HEK293 (cell line): ENCODE data around the gene FOXN3.

ENCODE experiments used
- CTCF ChIA-PET: fragments of 350-600 bp; formaldehyde crosslinking; extraction: SDS; loops from one replicate; lab custom pipeline; 2021; ENCODE audit warnings: antibody characterized with exemption; lab: Yijun Ruan, JAX
- POLR2A ChIA-PET: fragments of 300-600 bp; formaldehyde crosslinking; extraction: SDS; loops from one replicate; lab custom pipeline; 2020; ENCODE audit warnings: antibody characterized with exemption, inconsistent platforms; lab: Yijun Ruan, JAX
- H3K27ac ChIP-seq: fragments of 200-500 bp; sonication (Bioruptor generic); 2 replicates; pipeline ENCODE4 v1.5.1; 2014; ENCODE audit warnings: low read depth, low read length, control low read depth, inconsistent platforms; ENCODE audit errors: extremely low read depth
- H3K36me3 ChIP-seq, 2 experiments: fragments of 200-500 bp in 1 of 2; sonication (Bioruptor generic) in 1 of 2; 1 replicate in 1 of 2; 2 replicates in 1 of 2; pipeline ENCODE4 v1.5.1; 2014 to 2017; ENCODE audit warnings: inconsistent platforms in 2 of 2, low read length in 2 of 2; ENCODE audit not compliant: control insufficient read depth in 2 of 2, insufficient read depth in 1 of 2
- H3K4me1 ChIP-seq: fragments of 200-500 bp; sonication (Bioruptor generic); 2 replicates; pipeline ENCODE4 v1.5.1; 2014; ENCODE audit warnings: mild to moderate bottlenecking, low read length, inconsistent platforms; ENCODE audit not compliant: control insufficient read depth, insufficient read depth
- H3K4me3 ChIP-seq: 2 replicates; pipeline ENCODE4 v1.5.1; 2011; ENCODE audit warnings: low read depth, mild to moderate bottlenecking, control low read depth, low read length, moderate library complexity
- H3K9me3 ChIP-seq: fragments of 200-500 bp; sonication (Bioruptor generic); 2 replicates; pipeline ENCODE4 v1.5.1; 2014; ENCODE audit warnings: low read depth, low read length, inconsistent platforms; ENCODE audit not compliant: control insufficient read depth, insufficient read depth
- MYNN ChIP-seq: fragments of 450-650 bp; formaldehyde crosslinking; IDR thresholded peaks from 2 replicates; pipeline ENCODE4 v1.5.1; 2016; ENCODE audit warnings: missing biosample characterization, missing genetic modification characterization, borderline replicate concordance
- PATZ1 ChIP-seq: fragments of 450-650 bp; formaldehyde crosslinking; IDR thresholded peaks from 2 replicates; pipeline ENCODE4 v1.5.1; 2016; ENCODE audit warnings: missing biosample characterization, missing genetic modification characterization
- ZBTB8A ChIP-seq: fragments of 450-650 bp; formaldehyde crosslinking; IDR thresholded peaks from 2 replicates; pipeline ENCODE4 v1.5.1; 2016; ENCODE audit warnings: missing biosample characterization, missing genetic modification characterization
- ZFP3 ChIP-seq: fragments of 450-650 bp; formaldehyde crosslinking; IDR thresholded peaks from 2 replicates; pipeline ENCODE4 v1.5.1; 2016; ENCODE audit warnings: low read depth, missing biosample characterization, missing genetic modification characterization
- ZNF133 ChIP-seq: fragments of 450-650 bp; formaldehyde crosslinking; IDR thresholded peaks from 2 replicates; pipeline ENCODE4 v1.5.1; 2016; ENCODE audit warnings: missing biosample characterization, missing genetic modification characterization
- ZNF155 ChIP-seq: fragments of 450-650 bp; formaldehyde crosslinking; IDR thresholded peaks from 2 replicates; pipeline ENCODE4 v1.5.1; 2016; ENCODE audit warnings: missing biosample characterization, missing genetic modification characterization
- ZNF221 ChIP-seq: fragments of 450-650 bp; formaldehyde crosslinking; IDR thresholded peaks from 2 replicates; pipeline ENCODE4 v1.5.1; 2017; ENCODE audit warnings: missing biosample characterization, missing genetic modification characterization, borderline replicate concordance
- ZNF26 ChIP-seq: fragments of 450-650 bp; formaldehyde crosslinking; IDR thresholded peaks from 2 replicates; pipeline ENCODE4 v1.5.1; 2016; ENCODE audit warnings: missing biosample characterization, missing genetic modification characterization
- ZNF324 ChIP-seq: fragments of 450-650 bp; formaldehyde crosslinking; IDR thresholded peaks from 2 replicates; pipeline ENCODE4 v1.5.1; 2016; ENCODE audit warnings: missing biosample characterization, missing genetic modification characterization
- ZNF350 ChIP-seq: fragments of 450-650 bp; formaldehyde crosslinking; IDR thresholded peaks from 2 replicates; pipeline ENCODE4 v1.5.0; 2017; ENCODE audit warnings: missing biosample characterization, mild to moderate bottlenecking, missing genetic modification characterization
- ZNF366 ChIP-seq: fragments of 450-650 bp; formaldehyde crosslinking; conservative IDR thresholded peaks from 2 replicates; pipeline ENCODE4 v1.5.1; 2016; ENCODE audit warnings: missing biosample characterization, missing genetic modification characterization
- ZNF48 ChIP-seq: fragments of 450-650 bp; formaldehyde crosslinking; IDR thresholded peaks from 2 replicates; pipeline ENCODE4 v1.5.1; 2016; ENCODE audit warnings: missing biosample characterization, missing genetic modification characterization
- ZNF624 ChIP-seq: fragments of 450-650 bp; formaldehyde crosslinking; IDR thresholded peaks from 2 replicates; pipeline ENCODE4 v1.5.1; 2017; ENCODE audit warnings: missing biosample characterization, missing genetic modification characterization
- ZNF626 ChIP-seq: fragments of 450-650 bp; sonication (Bioruptor Pico); formaldehyde crosslinking; IDR thresholded peaks from 2 replicates; pipeline ENCODE4 v1.5.1; 2018; ENCODE audit warnings: missing biosample characterization, missing genetic modification characterization, inconsistent platforms
- ZNF747 ChIP-seq: fragments of 450-650 bp; formaldehyde crosslinking; IDR thresholded peaks from 2 replicates; pipeline ENCODE4 v1.5.1; 2016; ENCODE audit warnings: missing biosample characterization, missing genetic modification characterization
- ZNF830 ChIP-seq: fragments of 450-650 bp; IDR thresholded peaks from 2 replicates; pipeline ENCODE4 v1.5.0; 2018; ENCODE audit warnings: missing biosample characterization, missing genetic modification characterization, low read depth, mild to moderate bottlenecking, moderate library complexity
- TF ChIP-seq, protein P1 (sequence below): fragments of 450-650 bp; formaldehyde crosslinking; IDR thresholded peaks from 2 replicates; pipeline ENCODE4 v1.5.1; 2016; ENCODE audit warnings: missing biosample characterization, missing genetic modification characterization
- TF ChIP-seq, protein P2 (sequence below): fragments of 450-650 bp; IDR thresholded peaks from 2 replicates; pipeline ENCODE4 v1.5.1; 2018; ENCODE audit warnings: missing biosample characterization, mild to moderate bottlenecking, missing genetic modification characterization
- TF ChIP-seq, protein P3 (sequence below): fragments of 450-650 bp; formaldehyde crosslinking; IDR thresholded peaks from 2 replicates; pipeline ENCODE4 v1.5.0; 2017; ENCODE audit warnings: missing biosample characterization, missing genetic modification characterization, borderline replicate concordance

The FOXN3 gene

GRCh38 chr14:89427426-89428172 is 10.6 kb upstream of the FOXN3 start:
- ChIA-PET CTCF (interaction anchor here (1.1 kb wide), 1 partner anchor 82 kb away, joined by 3 read pairs; no protein-coding TSS in a partner anchor), POLR2A (no interaction called here)
- no peaks in the 10 kb centered on the region for H3K9me3 ChIP-seq
- H3K27ac ChIP-seq: peak overlapping the region; percentile 80; the same call in 1 of the 2 replicates
- no peaks in the 10 kb centered on the region for H3K36me3 ChIP-seq
- no peak overlapping the region for H3K4me3 ChIP-seq
- TF ChIP-seq ZNF830: no peak
- TF ChIP-seq ZBTB8A (tag by site-specific recombination): no peak
- TF ChIP-seq PATZ1 (tag by site-specific recombination): no peak
- TF ChIP-seq, protein P1, sequence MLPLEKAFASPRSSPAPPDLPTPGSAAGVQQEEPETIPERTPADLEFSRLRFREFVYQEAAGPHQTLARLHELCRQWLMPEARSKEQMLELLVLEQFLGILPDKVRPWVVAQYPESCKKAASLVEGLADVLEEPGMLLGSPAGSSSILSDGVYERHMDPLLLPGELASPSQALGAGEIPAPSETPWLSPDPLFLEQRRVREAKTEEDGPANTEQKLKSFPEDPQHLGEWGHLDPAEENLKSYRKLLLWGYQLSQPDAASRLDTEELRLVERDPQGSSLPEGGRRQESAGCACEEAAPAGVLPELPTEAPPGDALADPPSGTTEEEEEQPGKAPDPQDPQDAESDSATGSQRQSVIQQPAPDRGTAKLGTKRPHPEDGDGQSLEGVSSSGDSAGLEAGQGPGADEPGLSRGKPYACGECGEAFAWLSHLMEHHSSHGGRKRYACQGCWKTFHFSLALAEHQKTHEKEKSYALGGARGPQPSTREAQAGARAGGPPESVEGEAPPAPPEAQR (tag by site-specific recombination): no peak
- TF ChIP-seq ZNF350 (tag by site-specific recombination): no peak
- no peak for TF ChIP-seq ZNF221 (tag by site-specific recombination)
- no peak for TF ChIP-seq ZNF26
- no peak for TF ChIP-seq ZNF133
- TF ChIP-seq ZFP3: no peak
- TF ChIP-seq ZNF324 (tag by site-specific recombination): no peak
- no peak for TF ChIP-seq ZNF155 (tag by site-specific recombination)
- TF ChIP-seq ZNF747: no peak
- TF ChIP-seq ZNF48 (tag by site-specific recombination): no peak
- no peak for TF ChIP-seq MYNN
- TF ChIP-seq, protein P2, sequence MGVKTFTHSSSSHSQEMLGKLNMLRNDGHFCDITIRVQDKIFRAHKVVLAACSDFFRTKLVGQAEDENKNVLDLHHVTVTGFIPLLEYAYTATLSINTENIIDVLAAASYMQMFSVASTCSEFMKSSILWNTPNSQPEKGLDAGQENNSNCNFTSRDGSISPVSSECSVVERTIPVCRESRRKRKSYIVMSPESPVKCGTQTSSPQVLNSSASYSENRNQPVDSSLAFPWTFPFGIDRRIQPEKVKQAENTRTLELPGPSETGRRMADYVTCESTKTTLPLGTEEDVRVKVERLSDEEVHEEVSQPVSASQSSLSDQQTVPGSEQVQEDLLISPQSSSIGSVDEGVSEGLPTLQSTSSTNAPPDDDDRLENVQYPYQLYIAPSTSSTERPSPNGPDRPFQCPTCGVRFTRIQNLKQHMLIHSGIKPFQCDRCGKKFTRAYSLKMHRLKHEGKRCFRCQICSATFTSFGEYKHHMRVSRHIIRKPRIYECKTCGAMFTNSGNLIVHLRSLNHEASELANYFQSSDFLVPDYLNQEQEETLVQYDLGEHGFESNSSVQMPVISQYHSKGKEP (tag by site-specific recombination): no peak
- no peak for TF ChIP-seq ZNF366
- no peak for TF ChIP-seq ZNF626 (tag by site-specific recombination)
- TF ChIP-seq ZNF624 (tag by site-specific recombination): no peak
- TF ChIP-seq, protein P3, sequence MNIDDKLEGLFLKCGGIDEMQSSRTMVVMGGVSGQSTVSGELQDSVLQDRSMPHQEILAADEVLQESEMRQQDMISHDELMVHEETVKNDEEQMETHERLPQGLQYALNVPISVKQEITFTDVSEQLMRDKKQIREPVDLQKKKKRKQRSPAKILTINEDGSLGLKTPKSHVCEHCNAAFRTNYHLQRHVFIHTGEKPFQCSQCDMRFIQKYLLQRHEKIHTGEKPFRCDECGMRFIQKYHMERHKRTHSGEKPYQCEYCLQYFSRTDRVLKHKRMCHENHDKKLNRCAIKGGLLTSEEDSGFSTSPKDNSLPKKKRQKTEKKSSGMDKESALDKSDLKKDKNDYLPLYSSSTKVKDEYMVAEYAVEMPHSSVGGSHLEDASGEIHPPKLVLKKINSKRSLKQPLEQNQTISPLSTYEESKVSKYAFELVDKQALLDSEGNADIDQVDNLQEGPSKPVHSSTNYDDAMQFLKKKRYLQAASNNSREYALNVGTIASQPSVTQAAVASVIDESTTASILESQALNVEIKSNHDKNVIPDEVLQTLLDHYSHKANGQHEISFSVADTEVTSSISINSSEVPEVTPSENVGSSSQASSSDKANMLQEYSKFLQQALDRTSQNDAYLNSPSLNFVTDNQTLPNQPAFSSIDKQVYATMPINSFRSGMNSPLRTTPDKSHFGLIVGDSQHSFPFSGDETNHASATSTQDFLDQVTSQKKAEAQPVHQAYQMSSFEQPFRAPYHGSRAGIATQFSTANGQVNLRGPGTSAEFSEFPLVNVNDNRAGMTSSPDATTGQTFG (tag by site-specific recombination): no peak
- peaks cover 32% of the 10 kb centered on the region for H3K4me1 ChIP-seq
